ENCODE results near the gene VSIG8. TPM values are rescaled to one million over a fixed set of nuclear protein-coding genes. Genes with fewer than 3 reads are reported as not detected.

Gene VSIG8
- total RNA-seq, 1 experiment from 2014 or later = not detected

GRCh38 chr1:159825564-159825963 lies 36.9 kb downstream of the VSIG8 start:
- ChIA-PET POLR2A (no interaction called here), CTCF (no interaction called here), RAD21 (ENCODE audit: low non-redundant PET in 1 of 2, low total read pairs in 2 of 2, uncharacterized antibody in 2 of 2, unreplicated experiment in 2 of 2) (interaction anchor here in 1 of 2 experiments (0.8 kb wide), 1 partner anchor 11 kb away, joined by 6 read pairs; no protein-coding TSS in a partner anchor)
- TF ChIP-seq EZH2phosphoT487 (IDR thresholded peaks at IDR 0.05; ENCODE audit: borderline replicate concordance) = no peak
- TF ChIP-seq RAD21 (IDR thresholded peaks at IDR 0.05; ENCODE audit: low read depth) = no peak
- TF ChIP-seq SIN3A (IDR thresholded peaks at IDR 0.05; ENCODE audit: low read depth) = no peak
- TF ChIP-seq CBX3 (IDR thresholded peaks at IDR 0.05; ENCODE audit: low read depth) = no peak
- no peak for TF ChIP-seq JUND (IDR thresholded peaks at IDR 0.05)
- Histone ChIP-seq H3K9me3 (ENCODE audit: control insufficient read depth in 1 of 2, insufficient read depth in 1 of 2, low read depth in 1 of 2, low read length in 2 of 2) (no peaks in the 10 kb centered on the region), H2AFZ (ENCODE audit: low read depth, low read length, poor library complexity, severe bottlenecking) (no peak overlapping the region), H3K79me2 (ENCODE audit: insufficient read depth, low read length) (no peaks in the 10 kb centered on the region), H4K20me1 (ENCODE audit: insufficient read depth) (no peaks in the 10 kb centered on the region), H3K9ac (ENCODE audit: low read length) (no peak overlapping the region), H3K4me2 (ENCODE audit: low read length) (no peak overlapping the region), H3K27me3 (ENCODE audit: insufficient read depth, low read length) (peaks cover 21% of the 10 kb centered on the region; the same call in 1 of the 2 replicates), H3K36me3 (ENCODE audit: control insufficient read depth in 1 of 2, insufficient read depth in 2 of 2, low read length in 2 of 2) (no peaks in the 10 kb centered on the region), H3K9me2 (ENCODE audit: insufficient read depth) (no peaks in the 10 kb centered on the region), H3K4me3 (replicated peaks in 1 of 2; ENCODE audit: low read depth in 1 of 2, low read length in 2 of 2) (no peak overlapping the region), H3K27ac (ENCODE audit: low read depth, low read length) (no peak overlapping the region), H3K4me1 (ENCODE audit: control insufficient read depth in 1 of 2, insufficient read depth in 2 of 2, low read length in 2 of 2) (peaks cover 0 to 7% of the 10 kb centered on the region in 2 experiments; a peak in 1 of 4 replicates)
- ATAC-seq = no peak
- no TSS peak for BruUV-seq (replicated peaks)
- intact Hi-C loops (cut with micrococcal nuclease) = no loop called here
- DNase-seq (ENCODE audit: low read depth, low spot score) = no peak

GRCh38 chr1:159823406-159823805 lies 39.1 kb downstream of the VSIG8 start:
- H3K4me3 ChIP-seq (replicated peaks in 1 of 2; ENCODE audit: low read depth in 1 of 2, low read length in 2 of 2) = no peak overlapping the region
- no peak for ATAC-seq
- CTCF ChIA-PET = no interaction called here

More at GRCh38 chr1:159823406-159823805, 39.1 kb downstream of the VSIG8 start:
- no peak for TF ChIP-seq ZBTB33 (IDR thresholded peaks at IDR 0.05; ENCODE audit: extremely low read depth, insufficient replicate concordance, low read length)
- no peak for TF ChIP-seq ZFX (IDR thresholded peaks at IDR 0.05)
- no peak for TF ChIP-seq POLR2AphosphoS5 (IDR thresholded peaks at IDR 0.05; ENCODE audit: low read depth, low read length)
- TF ChIP-seq EGR1 (IDR thresholded peaks at IDR 0.05; ENCODE audit: low read depth) = no peak
- no peak for TF ChIP-seq TCF7L2 (IDR thresholded peaks at IDR 0.05; ENCODE audit: borderline replicate concordance, extremely low read depth, insufficient read depth, insufficient read length)
- no peak for TF ChIP-seq RAD21 (IDR thresholded peaks at IDR 0.05; ENCODE audit: low read depth)
- TF ChIP-seq CBX3 (IDR thresholded peaks at IDR 0.05; ENCODE audit: low read depth) = no peak
- no peak for TF ChIP-seq SRF (IDR thresholded peaks at IDR 0.05; ENCODE audit: low read depth)
- TF ChIP-seq MAX (IDR thresholded peaks at IDR 0.05) = no peak
- TF ChIP-seq SP1 (IDR thresholded peaks at IDR 0.05; ENCODE audit: low read depth) = no peak
- no peak for TF ChIP-seq CEBPB (IDR thresholded peaks at IDR 0.05; ENCODE audit: low read depth)
- Histone ChIP-seq H2AFZ (ENCODE audit: low read depth, low read length, poor library complexity, severe bottlenecking) (no peak overlapping the region), H3K9ac (ENCODE audit: low read length) (no peak overlapping the region), H3K79me2 (ENCODE audit: insufficient read depth, low read length) (no peaks in the 10 kb centered on the region), H3K9me3 (ENCODE audit: control insufficient read depth in 1 of 2, insufficient read depth in 1 of 2, low read depth in 1 of 2, low read length in 2 of 2) (no peaks in the 10 kb centered on the region), H3K27ac (ENCODE audit: low read depth, low read length) (no peak overlapping the region), H3K4me2 (ENCODE audit: low read length) (no peak overlapping the region), H3K4me1 (ENCODE audit: control insufficient read depth in 1 of 2, insufficient read depth in 2 of 2, low read length in 2 of 2) (no peaks in the 10 kb centered on the region), H3K36me3 (ENCODE audit: control insufficient read depth in 1 of 2, insufficient read depth in 2 of 2, low read length in 2 of 2) (no peaks in the 10 kb centered on the region), H3K9me2 (ENCODE audit: insufficient read depth) (no peaks in the 10 kb centered on the region), H3K27me3 (ENCODE audit: insufficient read depth, low read length) (peaks cover 21% of the 10 kb centered on the region; the same call in 1 of the 2 replicates), H4K20me1 (ENCODE audit: insufficient read depth) (no peaks in the 10 kb centered on the region)
- no TSS peak for BruUV-seq (replicated peaks)
- POLR2A ChIA-PET = no interaction called here
- RAD21 ChIA-PET (ENCODE audit: low non-redundant PET in 1 of 2, low total read pairs in 2 of 2, uncharacterized antibody in 2 of 2, unreplicated experiment in 2 of 2) = no interaction called here
- no peak for DNase-seq (ENCODE audit: low read depth, low spot score)
- intact Hi-C loops (cut with micrococcal nuclease) = no loop called here
